Aorta (tissue), 5 donors: ENCODE data around the gene ANKEF1. TPM values are rescaled to one million over a fixed set of nuclear protein-coding genes. Genes with fewer than 3 reads are reported as not detected.

Source experiments
- ATAC-seq: fragments of 200-7000 bp; cut with Tn5 transposase; one replicate; pipeline ENCODE4 v1.9.1; 2022; ENCODE audit warnings: moderate library complexity; ENCODE audit not compliant: low FRiP score
- DNase-seq, 2 donors: peaks; one replicate each; pipeline ENCODE4 v3.0.0-alpha.2; 2020
- H3K27ac ChIP-seq, 2 donors: one replicate each; pipeline ENCODE4 v1.5.1; 2013; ENCODE audit warnings: low read length in 2 of 2, mild to moderate bottlenecking in 2 of 2, moderate library complexity in 2 of 2, control low read depth in 1 of 2, inconsistent platforms in 1 of 2, low read depth in 1 of 2
- H3K27me3 ChIP-seq, 2 donors: one replicate each; pipeline ENCODE4 v1.6.1; 2013; ENCODE audit warnings: control low read depth in 1 of 2, low read length in 1 of 2, mild to moderate bottlenecking in 1 of 2, moderate library complexity in 1 of 2; ENCODE audit not compliant: insufficient read depth in 2 of 2, control insufficient read depth in 1 of 2
- H3K36me3 ChIP-seq, 2 donors: one replicate each; pipeline ENCODE4 v1.6.1; 2013; ENCODE audit warnings: control low read depth in 1 of 2, low read length in 1 of 2, mild to moderate bottlenecking in 1 of 2; ENCODE audit not compliant: insufficient read depth in 2 of 2, control insufficient read depth in 1 of 2
- H3K4me1 ChIP-seq, 2 donors: one replicate each; pipeline ENCODE4 v1.6.1; 2013; ENCODE audit warnings: low read length in 2 of 2, control low read depth in 1 of 2, mild to moderate bottlenecking in 1 of 2, moderate library complexity in 1 of 2; ENCODE audit not compliant: insufficient read depth in 2 of 2, control insufficient read depth in 1 of 2
- H3K4me3 ChIP-seq, 2 donors: one replicate each; pipeline ENCODE4 v1.5.1; 2013; ENCODE audit warnings: low read length in 2 of 2, control low read depth in 1 of 2, mild to moderate bottlenecking in 1 of 2
- H3K9me3 ChIP-seq: one replicate; pipeline ENCODE4 v1.6.1; 2013; ENCODE audit warnings: mild to moderate bottlenecking, low read length; ENCODE audit not compliant: control insufficient read depth
- WGBS, 2 donors: extraction: QIAGEN DNeasy Blood & Tissue Kit; methylation state at CpG; one replicate each; pipeline ENCODE4 v1.1.7; 2013; 5-methylcytosine and 5-hydroxymethylcytosine counted together
- intact Hi-C, 2 donors: fragments of 100-400 bp; cut with DNase I; formaldehyde crosslinking; loops; one replicate each; pipeline versions ENCODE4 v1.14.2 to v1.15.0; 2022
- polyA plus RNA-seq, 2 donors: library from polyadenylated mRNA; stranded (reverse); fragments of 200-250 nt; gene quantifications; one replicate each; pipeline ENCODE4 v1.2.3, GENCODE V29; 2013
- total RNA-seq, 2 donors: library from RNA; stranded (reverse); fragmentation: NEBNext Ultra II Directional; extraction: Animal tissue kit (Norgen Biotek cat#: 25700); gene quantifications; one replicate each; pipeline ENCODE4 v1.2.1, GENCODE V29; 2021
- donor health status: healthy with polysubstance abuse.
- donor health status: Bipolar disorder and iron deficiency.
- donor health status: DM: no; HTN: no; CAD: no.
- donor health status: DM: no; HTN: no; CAD: no.
- donor health status: DM: yes; HTN: yes; CAD: no.

The ANKEF1 gene
- total and polyA plus RNA-seq, 4 donors: 0.50 to 2.3 (median 1.5) TPM; not detected in 1

- ATAC-seq: no peak
- WGBS, 2 donors: 11 to 13% methylated on average over 2 of the region's 2 CpGs
- no peak overlapping the region for H3K4me3 ChIP-seq
- no peaks in the 10 kb centered on the region for H3K27me3 ChIP-seq
- intact Hi-C loops: no loop called here
- no peaks in the 10 kb centered on the region for H3K4me1 ChIP-seq
- no peaks in the 10 kb centered on the region for H3K9me3 ChIP-seq
- no peak for DNase-seq
- no peaks in the 10 kb centered on the region for H3K36me3 ChIP-seq
- H3K27ac ChIP-seq: no peak overlapping the region
Observed at GRCh38 chr20:10067321-10067720, 32.5 kb downstream of the ANKEF1 start.

- ATAC-seq (no peak), DNase-seq (peak in 1 of 2 donors; percentile 49)
- intact Hi-C loops: no loop called here
- no peak overlapping the region for H3K27ac ChIP-seq
- no peaks in the 10 kb centered on the region for H3K27me3 ChIP-seq
- no peaks in the 10 kb centered on the region for H3K36me3 ChIP-seq
- peaks cover 0 to 2% of the 10 kb centered on the region in 2 donors for H3K4me1 ChIP-seq
- H3K9me3 ChIP-seq: no peaks in the 10 kb centered on the region
- H3K4me3 ChIP-seq: no peak overlapping the region
- WGBS, 2 donors: 22 to 36% methylated on average over 2 of the region's 2 CpGs
Observed at GRCh38 chr20:10074513-10074912, 39.7 kb downstream of the ANKEF1 start.

GRCh38 chr20:10075606-10076005 is 40.8 kb downstream of the ANKEF1 start:
- H3K27me3 ChIP-seq: no peaks in the 10 kb centered on the region
- H3K4me3 ChIP-seq: no peak overlapping the region
- no peak for ATAC-seq
- H3K36me3 ChIP-seq: no peaks in the 10 kb centered on the region
- intact Hi-C loops: no loop called here
- DNase-seq: no peak
- H3K27ac ChIP-seq: no peak overlapping the region
- peaks cover 0 to 2% of the 10 kb centered on the region in 2 donors for H3K4me1 ChIP-seq
- H3K9me3 ChIP-seq: no peaks in the 10 kb centered on the region
- WGBS, 2 donors: 55 to 82% methylated on average over 2 of the region's 2 CpGs

GRCh38 chr20:10076126-10077080 is 41.6 kb downstream of the ANKEF1 start:
- H3K27me3 ChIP-seq: no peaks in the 10 kb centered on the region
- WGBS, 2 donors: 55 to 57% methylated on average over 5 of the region's 5 CpGs
- ATAC-seq: no peak
- no peaks in the 10 kb centered on the region for H3K9me3 ChIP-seq
- H3K4me1 ChIP-seq: peaks cover 0 to 2% of the 10 kb centered on the region in 2 donors
- intact Hi-C loops: no loop called here
- peak overlapping the region in 1 of 2 donors; percentile 28 for H3K27ac ChIP-seq
- DNase-seq: no peak
- no peaks in the 10 kb centered on the region for H3K36me3 ChIP-seq
- no peak overlapping the region for H3K4me3 ChIP-seq

- DNase-seq: no peak
- H3K27me3 ChIP-seq: no peaks in the 10 kb centered on the region
- H3K27ac ChIP-seq: peak overlapping the region in 1 of 2 donors; percentile 28
- no peaks in the 10 kb centered on the region for H3K9me3 ChIP-seq
- no peak for ATAC-seq
- intact Hi-C loops: no loop called here
- H3K4me1 ChIP-seq: peaks cover 0 to 2% of the 10 kb centered on the region in 2 donors
- H3K4me3 ChIP-seq: no peak overlapping the region
- no peaks in the 10 kb centered on the region for H3K36me3 ChIP-seq
- 40 to 50% methylated on average over 4 of the region's 4 CpGs for WGBS, 2 donors
Observed at GRCh38 chr20:10077081-10077471, 42.3 kb downstream of the ANKEF1 start.

GRCh38 chr20:10077886-10078285 is 43.1 kb downstream of the ANKEF1 start:
- Histone ChIP-seq H3K9me3 (no peaks in the 10 kb centered on the region), H3K4me3 (no peak overlapping the region), H3K4me1 (peaks cover 0 to 2% of the 10 kb centered on the region in 2 donors), H3K27me3 (no peaks in the 10 kb centered on the region), H3K27ac (no peak overlapping the region), H3K36me3 (no peaks in the 10 kb centered on the region)
- intact Hi-C loops: no loop called here
- ATAC-seq (no peak), DNase-seq (no peak)
- WGBS, 2 donors: 84 to 93% methylated on average over 2 of the region's 2 CpGs

- no peak for ATAC-seq
- DNase-seq: no peak
- WGBS, 2 donors: 78 to 82% methylated on average over 3 of the region's 3 CpGs
- intact Hi-C loops: no loop called here
- Histone ChIP-seq H3K27ac (no peak overlapping the region), H3K27me3 (no peaks in the 10 kb centered on the region), H3K4me3 (no peak overlapping the region), H3K4me1 (peaks cover 0 to 2% of the 10 kb centered on the region in 2 donors), H3K9me3 (no peaks in the 10 kb centered on the region), H3K36me3 (no peaks in the 10 kb centered on the region)
Observed at GRCh38 chr20:10078403-10078802, 43.6 kb downstream of the ANKEF1 start.

- H3K27ac ChIP-seq: no peak overlapping the region
- no peak overlapping the region for H3K4me3 ChIP-seq
- intact Hi-C loops: loop anchor here in 1 of 2 donors (10.0 kb wide), 1 partner anchor 465 kb away; no protein-coding TSS in a partner anchor
- ATAC-seq: no peak
- no peak for DNase-seq
- no peaks in the 10 kb centered on the region for H3K27me3 ChIP-seq
- no peaks in the 10 kb centered on the region for H3K9me3 ChIP-seq
- no peaks in the 10 kb centered on the region for H3K36me3 ChIP-seq
- peaks cover 0 to 2% of the 10 kb centered on the region in 2 donors for H3K4me1 ChIP-seq
Observed at GRCh38 chr20:10079964-10080363, 45.2 kb downstream of the ANKEF1 start.

- no peak overlapping the region for H3K27ac ChIP-seq
Observed at GRCh38 chr20:10080574-10080973, 45.8 kb downstream of the ANKEF1 start.

More at GRCh38 chr20:10080574-10080973, 45.8 kb downstream of the ANKEF1 start:
- intact Hi-C loops: loop anchor here in 1 of 2 donors (10.0 kb wide), 1 partner anchor 466 kb away; no protein-coding TSS in a partner anchor
- no peak overlapping the region for H3K4me3 ChIP-seq
- H3K9me3 ChIP-seq: no peaks in the 10 kb centered on the region
- H3K27me3 ChIP-seq: no peaks in the 10 kb centered on the region
- DNase-seq: no peak
- H3K4me1 ChIP-seq: peaks cover 0 to 2% of the 10 kb centered on the region in 2 donors
- no peak for ATAC-seq
- H3K36me3 ChIP-seq: no peaks in the 10 kb centered on the region
